ENCODE results near the gene ZNF337. TPM values are rescaled to one million over a fixed set of nuclear protein-coding genes. Genes with fewer than 3 reads are reported as not detected.

ZNF337 gene
- total RNA-seq, 1 experiment from 2014 or later, result 6.9 TPM

DNA sequence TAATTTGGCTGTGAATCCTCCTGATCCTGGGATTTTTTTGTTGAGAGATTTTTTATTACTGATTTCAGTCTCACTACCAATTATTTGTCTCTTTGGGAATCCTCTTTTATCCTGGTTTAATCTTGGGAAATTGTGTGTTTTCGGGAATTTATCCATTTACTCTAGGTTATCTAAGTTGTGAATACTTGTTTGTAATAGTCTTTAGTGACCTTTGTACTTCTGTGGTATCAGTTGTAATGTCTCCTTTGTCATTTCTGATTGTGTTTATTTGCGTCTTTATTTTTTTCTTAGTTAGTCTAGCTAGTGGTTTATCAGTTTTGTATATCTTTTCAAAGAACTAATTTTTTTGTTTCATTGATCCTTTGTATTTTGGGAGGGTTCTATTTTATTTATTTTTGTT is 27.3 kb upstream of the ZNF337 start (continued):
- TF ChIP-seq ELF4 (CRISPR knock-in tag; IDR thresholded peaks at IDR 0.05; ENCODE audit: low read depth), result no peak
- TF ChIP-seq JAZF1 (CRISPR knock-in tag; IDR thresholded peaks at IDR 0.05), result no peak

DNA sequence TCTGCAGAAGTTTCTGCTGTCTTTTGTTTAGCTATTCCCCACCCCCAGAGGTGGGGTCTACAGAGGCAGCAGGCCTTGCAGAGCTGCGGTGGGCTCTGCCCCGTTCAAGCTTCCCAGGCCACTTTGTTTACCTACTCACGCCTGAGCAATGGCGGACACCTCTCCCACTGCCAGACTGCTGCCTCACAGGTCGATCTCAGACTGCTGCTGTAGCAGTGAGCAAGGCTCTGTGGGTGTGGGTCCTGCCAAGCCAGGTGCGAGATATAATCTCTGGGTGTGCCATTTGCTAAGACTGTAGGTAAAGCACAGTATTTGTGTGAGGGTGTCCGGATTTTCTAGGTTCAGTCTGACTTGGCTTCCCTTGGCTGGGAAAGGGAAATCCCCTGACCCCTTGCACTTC is 23.6 kb upstream of the ZNF337 start:
- CTCF ChIA-PET, result no interaction called here
- Mint-ChIP-seq H3K4me1 (peaks cover 20% of the 10 kb centered on the region), H3K4me3 (no peak overlapping the region), H3K36me3 (peaks cover 13% of the 10 kb centered on the region; the same call in 1 of the 2 replicates), H3K9me3 (peaks cover 26% of the 10 kb centered on the region), H3K27ac (no peak overlapping the region), H3K27me3 (ENCODE audit: low read depth) (no peaks in the 10 kb centered on the region; the same call in 1 of the 2 replicates)
- no peak for DNase-seq (ENCODE audit: low spot score)
- POLR2A ChIA-PET, result no interaction called here
- ATAC-seq, result no peak
- TF ChIP-seq SMAD3 (CRISPR knock-in tag; IDR thresholded peaks at IDR 0.05; ENCODE audit: borderline replicate concordance) (no peak), FOXK1 (CRISPR knock-in tag; IDR thresholded peaks at IDR 0.05) (no peak), ZNF416 (CRISPR knock-in tag; IDR thresholded peaks at IDR 0.05) (no peak), ZNF396 (CRISPR knock-in tag; IDR thresholded peaks at IDR 0.05; ENCODE audit: borderline replicate concordance) (no peak), ZNF219 (CRISPR knock-in tag; IDR thresholded peaks at IDR 0.05; ENCODE audit: borderline replicate concordance) (no peak), ELF4 (CRISPR knock-in tag; IDR thresholded peaks at IDR 0.05; ENCODE audit: low read depth) (no peak), TEAD1 (CRISPR knock-in tag; IDR thresholded peaks at IDR 0.05) (no peak)
- TF ChIP-seq, protein P1, sequence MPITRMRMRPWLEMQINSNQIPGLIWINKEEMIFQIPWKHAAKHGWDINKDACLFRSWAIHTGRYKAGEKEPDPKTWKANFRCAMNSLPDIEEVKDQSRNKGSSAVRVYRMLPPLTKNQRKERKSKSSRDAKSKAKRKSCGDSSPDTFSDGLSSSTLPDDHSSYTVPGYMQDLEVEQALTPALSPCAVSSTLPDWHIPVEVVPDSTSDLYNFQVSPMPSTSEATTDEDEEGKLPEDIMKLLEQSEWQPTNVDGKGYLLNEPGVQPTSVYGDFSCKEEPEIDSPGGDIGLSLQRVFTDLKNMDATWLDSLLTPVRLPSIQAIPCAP (CRISPR knock-in tag; IDR thresholded peaks at IDR 0.05), result no peak
- TF ChIP-seq, protein P2, sequence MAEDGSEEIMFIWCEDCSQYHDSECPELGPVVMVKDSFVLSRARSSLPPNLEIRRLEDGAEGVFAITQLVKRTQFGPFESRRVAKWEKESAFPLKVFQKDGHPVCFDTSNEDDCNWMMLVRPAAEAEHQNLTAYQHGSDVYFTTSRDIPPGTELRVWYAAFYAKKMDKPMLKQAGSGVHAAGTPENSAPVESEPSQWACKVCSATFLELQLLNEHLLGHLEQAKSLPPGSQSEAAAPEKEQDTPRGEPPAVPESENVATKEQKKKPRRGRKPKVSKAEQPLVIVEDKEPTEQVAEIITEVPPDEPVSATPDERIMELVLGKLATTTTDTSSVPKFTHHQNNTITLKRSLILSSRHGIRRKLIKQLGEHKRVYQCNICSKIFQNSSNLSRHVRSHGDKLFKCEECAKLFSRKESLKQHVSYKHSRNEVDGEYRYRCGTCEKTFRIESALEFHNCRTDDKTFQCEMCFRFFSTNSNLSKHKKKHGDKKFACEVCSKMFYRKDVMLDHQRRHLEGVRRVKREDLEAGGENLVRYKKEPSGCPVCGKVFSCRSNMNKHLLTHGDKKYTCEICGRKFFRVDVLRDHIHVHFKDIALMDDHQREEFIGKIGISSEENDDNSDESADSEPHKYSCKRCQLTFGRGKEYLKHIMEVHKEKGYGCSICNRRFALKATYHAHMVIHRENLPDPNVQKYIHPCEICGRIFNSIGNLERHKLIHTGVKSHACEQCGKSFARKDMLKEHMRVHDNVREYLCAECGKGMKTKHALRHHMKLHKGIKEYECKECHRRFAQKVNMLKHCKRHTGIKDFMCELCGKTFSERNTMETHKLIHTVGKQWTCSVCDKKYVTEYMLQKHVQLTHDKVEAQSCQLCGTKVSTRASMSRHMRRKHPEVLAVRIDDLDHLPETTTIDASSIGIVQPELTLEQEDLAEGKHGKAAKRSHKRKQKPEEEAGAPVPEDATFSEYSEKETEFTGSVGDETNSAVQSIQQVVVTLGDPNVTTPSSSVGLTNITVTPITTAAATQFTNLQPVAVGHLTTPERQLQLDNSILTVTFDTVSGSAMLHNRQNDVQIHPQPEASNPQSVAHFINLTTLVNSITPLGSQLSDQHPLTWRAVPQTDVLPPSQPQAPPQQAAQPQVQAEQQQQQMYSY (CRISPR knock-in tag; IDR thresholded peaks at IDR 0.05), result no peak
- TF ChIP-seq, protein P3, sequence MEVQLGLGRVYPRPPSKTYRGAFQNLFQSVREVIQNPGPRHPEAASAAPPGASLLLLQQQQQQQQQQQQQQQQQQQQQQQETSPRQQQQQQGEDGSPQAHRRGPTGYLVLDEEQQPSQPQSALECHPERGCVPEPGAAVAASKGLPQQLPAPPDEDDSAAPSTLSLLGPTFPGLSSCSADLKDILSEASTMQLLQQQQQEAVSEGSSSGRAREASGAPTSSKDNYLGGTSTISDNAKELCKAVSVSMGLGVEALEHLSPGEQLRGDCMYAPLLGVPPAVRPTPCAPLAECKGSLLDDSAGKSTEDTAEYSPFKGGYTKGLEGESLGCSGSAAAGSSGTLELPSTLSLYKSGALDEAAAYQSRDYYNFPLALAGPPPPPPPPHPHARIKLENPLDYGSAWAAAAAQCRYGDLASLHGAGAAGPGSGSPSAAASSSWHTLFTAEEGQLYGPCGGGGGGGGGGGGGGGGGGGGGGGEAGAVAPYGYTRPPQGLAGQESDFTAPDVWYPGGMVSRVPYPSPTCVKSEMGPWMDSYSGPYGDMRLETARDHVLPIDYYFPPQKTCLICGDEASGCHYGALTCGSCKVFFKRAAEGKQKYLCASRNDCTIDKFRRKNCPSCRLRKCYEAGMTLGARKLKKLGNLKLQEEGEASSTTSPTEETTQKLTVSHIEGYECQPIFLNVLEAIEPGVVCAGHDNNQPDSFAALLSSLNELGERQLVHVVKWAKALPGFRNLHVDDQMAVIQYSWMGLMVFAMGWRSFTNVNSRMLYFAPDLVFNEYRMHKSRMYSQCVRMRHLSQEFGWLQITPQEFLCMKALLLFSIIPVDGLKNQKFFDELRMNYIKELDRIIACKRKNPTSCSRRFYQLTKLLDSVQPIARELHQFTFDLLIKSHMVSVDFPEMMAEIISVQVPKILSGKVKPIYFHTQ (CRISPR knock-in tag; IDR thresholded peaks at IDR 0.05), result no peak
- TF ChIP-seq, protein P4, sequence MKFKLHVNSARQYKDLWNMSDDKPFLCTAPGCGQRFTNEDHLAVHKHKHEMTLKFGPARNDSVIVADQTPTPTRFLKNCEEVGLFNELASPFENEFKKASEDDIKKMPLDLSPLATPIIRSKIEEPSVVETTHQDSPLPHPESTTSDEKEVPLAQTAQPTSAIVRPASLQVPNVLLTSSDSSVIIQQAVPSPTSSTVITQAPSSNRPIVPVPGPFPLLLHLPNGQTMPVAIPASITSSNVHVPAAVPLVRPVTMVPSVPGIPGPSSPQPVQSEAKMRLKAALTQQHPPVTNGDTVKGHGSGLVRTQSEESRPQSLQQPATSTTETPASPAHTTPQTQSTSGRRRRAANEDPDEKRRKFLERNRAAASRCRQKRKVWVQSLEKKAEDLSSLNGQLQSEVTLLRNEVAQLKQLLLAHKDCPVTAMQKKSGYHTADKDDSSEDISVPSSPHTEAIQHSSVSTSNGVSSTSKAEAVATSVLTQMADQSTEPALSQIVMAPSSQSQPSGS (CRISPR knock-in tag; IDR thresholded peaks at IDR 0.05; ENCODE audit: borderline replicate concordance, low read depth), result no peak
- TF ChIP-seq, protein P5, sequence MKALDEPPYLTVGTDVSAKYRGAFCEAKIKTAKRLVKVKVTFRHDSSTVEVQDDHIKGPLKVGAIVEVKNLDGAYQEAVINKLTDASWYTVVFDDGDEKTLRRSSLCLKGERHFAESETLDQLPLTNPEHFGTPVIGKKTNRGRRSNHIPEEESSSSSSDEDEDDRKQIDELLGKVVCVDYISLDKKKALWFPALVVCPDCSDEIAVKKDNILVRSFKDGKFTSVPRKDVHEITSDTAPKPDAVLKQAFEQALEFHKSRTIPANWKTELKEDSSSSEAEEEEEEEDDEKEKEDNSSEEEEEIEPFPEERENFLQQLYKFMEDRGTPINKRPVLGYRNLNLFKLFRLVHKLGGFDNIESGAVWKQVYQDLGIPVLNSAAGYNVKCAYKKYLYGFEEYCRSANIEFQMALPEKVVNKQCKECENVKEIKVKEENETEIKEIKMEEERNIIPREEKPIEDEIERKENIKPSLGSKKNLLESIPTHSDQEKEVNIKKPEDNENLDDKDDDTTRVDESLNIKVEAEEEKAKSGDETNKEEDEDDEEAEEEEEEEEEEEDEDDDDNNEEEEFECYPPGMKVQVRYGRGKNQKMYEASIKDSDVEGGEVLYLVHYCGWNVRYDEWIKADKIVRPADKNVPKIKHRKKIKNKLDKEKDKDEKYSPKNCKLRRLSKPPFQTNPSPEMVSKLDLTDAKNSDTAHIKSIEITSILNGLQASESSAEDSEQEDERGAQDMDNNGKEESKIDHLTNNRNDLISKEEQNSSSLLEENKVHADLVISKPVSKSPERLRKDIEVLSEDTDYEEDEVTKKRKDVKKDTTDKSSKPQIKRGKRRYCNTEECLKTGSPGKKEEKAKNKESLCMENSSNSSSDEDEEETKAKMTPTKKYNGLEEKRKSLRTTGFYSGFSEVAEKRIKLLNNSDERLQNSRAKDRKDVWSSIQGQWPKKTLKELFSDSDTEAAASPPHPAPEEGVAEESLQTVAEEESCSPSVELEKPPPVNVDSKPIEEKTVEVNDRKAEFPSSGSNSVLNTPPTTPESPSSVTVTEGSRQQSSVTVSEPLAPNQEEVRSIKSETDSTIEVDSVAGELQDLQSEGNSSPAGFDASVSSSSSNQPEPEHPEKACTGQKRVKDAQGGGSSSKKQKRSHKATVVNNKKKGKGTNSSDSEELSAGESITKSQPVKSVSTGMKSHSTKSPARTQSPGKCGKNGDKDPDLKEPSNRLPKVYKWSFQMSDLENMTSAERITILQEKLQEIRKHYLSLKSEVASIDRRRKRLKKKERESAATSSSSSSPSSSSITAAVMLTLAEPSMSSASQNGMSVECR (CRISPR knock-in tag; IDR thresholded peaks at IDR 0.05; ENCODE audit: borderline replicate concordance), result no peak
- TF ChIP-seq, protein P6, sequence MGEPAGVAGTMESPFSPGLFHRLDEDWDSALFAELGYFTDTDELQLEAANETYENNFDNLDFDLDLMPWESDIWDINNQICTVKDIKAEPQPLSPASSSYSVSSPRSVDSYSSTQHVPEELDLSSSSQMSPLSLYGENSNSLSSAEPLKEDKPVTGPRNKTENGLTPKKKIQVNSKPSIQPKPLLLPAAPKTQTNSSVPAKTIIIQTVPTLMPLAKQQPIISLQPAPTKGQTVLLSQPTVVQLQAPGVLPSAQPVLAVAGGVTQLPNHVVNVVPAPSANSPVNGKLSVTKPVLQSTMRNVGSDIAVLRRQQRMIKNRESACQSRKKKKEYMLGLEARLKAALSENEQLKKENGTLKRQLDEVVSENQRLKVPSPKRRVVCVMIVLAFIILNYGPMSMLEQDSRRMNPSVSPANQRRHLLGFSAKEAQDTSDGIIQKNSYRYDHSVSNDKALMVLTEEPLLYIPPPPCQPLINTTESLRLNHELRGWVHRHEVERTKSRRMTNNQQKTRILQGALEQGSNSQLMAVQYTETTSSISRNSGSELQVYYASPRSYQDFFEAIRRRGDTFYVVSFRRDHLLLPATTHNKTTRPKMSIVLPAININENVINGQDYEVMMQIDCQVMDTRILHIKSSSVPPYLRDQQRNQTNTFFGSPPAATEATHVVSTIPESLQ (CRISPR knock-in tag; IDR thresholded peaks at IDR 0.05), result no peak
- TF ChIP-seq, protein P7, sequence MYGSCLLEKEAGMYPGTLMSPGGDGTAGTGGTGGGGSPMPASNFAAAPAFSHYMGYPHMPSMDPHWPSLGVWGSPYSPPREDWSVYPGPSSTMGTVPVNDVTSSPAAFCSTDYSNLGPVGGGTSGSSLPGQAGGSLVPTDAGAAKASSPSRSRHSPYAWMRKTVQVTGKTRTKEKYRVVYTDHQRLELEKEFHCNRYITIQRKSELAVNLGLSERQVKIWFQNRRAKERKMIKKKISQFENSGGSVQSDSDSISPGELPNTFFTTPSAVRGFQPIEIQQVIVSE (CRISPR knock-in tag; IDR thresholded peaks at IDR 0.05; ENCODE audit: borderline replicate concordance), result no peak

All from WTC11 (cell line).